ENCODE data around the gene TEAD4.

GRCh38 chr12:3000548-3001275 is 41.5 kb downstream of the TEAD4 start:
- TF ChIP-seq GATA3 (IDR thresholded peaks at IDR 0.05; ENCODE audit: low read depth, low read length) (no peak), GATA2 (IDR thresholded peaks at IDR 0.05; ENCODE audit: low read depth, low read length) (no peak)
